GM18873 (cell line): Measurements from ENCODE around the gene FGL2.
"Not testable (repeated sequence)": the region's sequence is repeated elsewhere in the genome, so short reads cannot be mapped to it uniquely, and the experiment has no call there.

Source experiments
- ATAC-seq: cut with Tn5 transposase; IDR thresholded peaks from one replicate; pipeline ENCODE4 v1.9.1; 2021; ENCODE audit warnings: mild to moderate bottlenecking, moderate library complexity, moderate number of reproducible peaks; ENCODE audit not compliant: unreplicated experiment, low FRiP score

Gene FGL2

DNA sequence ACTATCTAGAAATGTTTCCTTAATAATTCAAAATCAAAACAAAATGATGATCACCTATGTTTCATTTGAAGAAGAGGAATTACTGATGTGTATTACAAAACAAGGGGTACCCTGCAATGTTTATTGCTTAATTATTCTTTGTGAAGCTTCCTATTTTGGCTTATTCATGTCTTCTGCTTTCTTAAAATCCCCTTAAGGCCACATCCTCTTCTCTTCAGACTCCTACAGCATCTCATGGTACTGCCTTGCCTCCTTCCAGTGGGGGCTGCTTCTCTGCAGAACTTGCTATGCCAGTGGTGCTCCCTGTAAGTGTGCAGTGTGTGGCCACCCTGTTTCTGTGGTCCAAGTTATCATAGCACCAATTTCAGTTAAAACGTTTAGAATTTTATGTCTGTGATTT lies 42.2 kb downstream of the FGL2 start:
- peak; percentile 61 for ATAC-seq

GRCh38 chr7:77157034-77157433 lies 42.6 kb downstream of the FGL2 start:
- ATAC-seq, result peak; percentile 75

GRCh38 chr7:77155601-77156377 lies 43.8 kb downstream of the FGL2 start:
- ATAC-seq, result not testable (repeated sequence)

GRCh38 chr7:77154917-77155464 lies 44.6 kb downstream of the FGL2 start:
- ATAC-seq, result peak; percentile 37

DNA sequence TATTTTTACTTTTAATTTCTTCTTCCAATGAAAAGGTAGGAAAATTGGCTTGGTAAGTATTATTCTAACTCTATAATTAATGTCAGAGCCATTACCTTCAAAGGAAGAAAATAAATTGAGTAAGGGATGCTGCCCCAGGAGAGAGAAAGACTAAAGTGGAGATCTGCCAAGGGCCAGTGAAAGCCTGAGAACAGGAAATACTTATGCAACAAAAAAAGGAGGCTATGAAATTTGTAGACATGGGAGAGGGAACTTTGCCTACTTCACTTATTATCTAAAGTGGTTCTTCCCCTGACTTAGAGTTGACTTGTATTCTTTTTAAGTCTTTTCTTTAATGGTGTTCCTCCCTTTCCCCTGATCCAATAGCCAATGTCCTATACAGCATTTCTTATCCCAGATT lies 47.4 kb downstream of the FGL2 start:
- ATAC-seq, result not testable (repeated sequence)
